Measurements from ENCODE around the gene ADARB2.

The ADARB2 gene

GRCh38 chr10:1737222-1738061, at the start of gene ADARB2:
Gene ADARB2, minus strand, starts transcription at chr10:1737525.
- peak within 1 kb of the TSS; percentile 71 for H3K4me3 ChIP-seq (ENCODE audit: low read depth, low read length)
- no peak for TF ChIP-seq CTCF (IDR thresholded peaks at IDR 0.05; ENCODE audit: borderline replicate concordance, insufficient read depth, low read depth, low read length)

GRCh38 chr10:1785835-1786234, 48.5 kb upstream of the ADARB2 start:
- no peak for TF ChIP-seq CTCF (IDR thresholded peaks at IDR 0.05; ENCODE audit: borderline replicate concordance, insufficient read depth, low read depth, low read length)
- H3K4me3 ChIP-seq (ENCODE audit: low read depth, low read length) = no peak overlapping the region

- TF ChIP-seq CTCF (IDR thresholded peaks at IDR 0.05; ENCODE audit: borderline replicate concordance, insufficient read depth, low read depth, low read length) = no peak
- no peak overlapping the region for H3K4me3 ChIP-seq (ENCODE audit: low read depth, low read length)
These were observed 45.5 kb upstream of the ADARB2 start for GRCh38 chr10:1782841-1783240.

GRCh38 chr10:1779796-1780195, 42.5 kb upstream of the ADARB2 start:
- no peak for TF ChIP-seq CTCF (IDR thresholded peaks at IDR 0.05; ENCODE audit: borderline replicate concordance, insufficient read depth, low read depth, low read length)
- H3K4me3 ChIP-seq (ENCODE audit: low read depth, low read length) = no peak overlapping the region

- no peak for TF ChIP-seq CTCF (IDR thresholded peaks at IDR 0.05; ENCODE audit: borderline replicate concordance, insufficient read depth, low read depth, low read length)
- no peak overlapping the region for H3K4me3 ChIP-seq (ENCODE audit: low read depth, low read length)
These were observed 41.1 kb upstream of the ADARB2 start for GRCh38 chr10:1778375-1778969.

- H3K4me3 ChIP-seq (ENCODE audit: low read depth, low read length) = no peak overlapping the region
- no peak for TF ChIP-seq CTCF (IDR thresholded peaks at IDR 0.05; ENCODE audit: borderline replicate concordance, insufficient read depth, low read depth, low read length)
These were observed 38.9 kb upstream of the ADARB2 start for GRCh38 chr10:1776127-1776662.

All from GM12875 (cell line).